ENCODE results near the gene MAB21L2. TPM values are rescaled to one million over a fixed set of nuclear protein-coding genes. Genes with fewer than 3 reads are reported as not detected.

MAB21L2 gene
- total and polyA plus RNA-seq, 7 experiments from 2014 or later: not detected

DNA sequence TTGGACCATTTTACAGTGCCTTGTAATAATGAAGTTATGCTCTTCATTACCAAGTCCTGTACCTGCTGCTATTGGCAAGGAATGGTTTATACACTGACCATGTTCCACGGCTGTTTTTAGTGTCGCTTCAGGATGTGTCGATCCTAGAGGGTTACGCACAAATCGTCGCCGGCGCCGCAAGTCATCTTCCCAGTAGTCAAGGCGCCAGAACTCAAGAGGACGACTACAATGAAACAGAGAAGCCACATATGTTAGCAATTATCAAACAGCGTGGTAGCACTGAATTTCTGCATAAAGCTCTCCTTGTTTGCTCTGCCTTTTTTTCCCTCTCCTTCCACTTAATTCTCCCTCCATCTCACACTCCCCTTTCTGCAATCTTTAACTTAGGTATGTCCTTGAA, 17.0 kb downstream of the MAB21L2 start:
- ChIA-PET POLR2A (no interaction called here), CTCF (no interaction called here)
- peaks cover 0 to 6% (median 0%) of the 10 kb centered on the region in 3 experiments for H3K36me3 ChIP-seq (ENCODE audit: control insufficient read depth in 2 of 3, insufficient read depth in 3 of 3, low read length in 3 of 3)
- DNase-seq (no peak), ATAC-seq (no peak)
- peaks cover 0 to 4% (median 0%) of the 10 kb centered on the region in 7 donors for H3K4me1 Mint-ChIP-seq
- intact Hi-C loops (cut with micrococcal nuclease): no loop called here
- no peak overlapping the region for H3K4me3 Mint-ChIP-seq
- no peaks in the 10 kb centered on the region for H3K27me3 ChIP-seq (ENCODE audit: control insufficient read depth in 2 of 2, insufficient read depth in 2 of 2, low read length in 2 of 2)
- H3K4me3 ChIP-seq (ENCODE audit: low read length): no peak overlapping the region
- H3K4me1 ChIP-seq (ENCODE audit: control insufficient read depth in 2 of 2, insufficient read depth in 2 of 2, low read length in 2 of 2): no peaks in the 10 kb centered on the region
- peaks cover 0 to 1% (median 0%) of the 10 kb centered on the region in 11 donors for H3K9me3 Mint-ChIP-seq
- H3K9me3 ChIP-seq (ENCODE audit: control insufficient read depth in 2 of 3, low read length in 3 of 3): no peaks in the 10 kb centered on the region
- peak overlapping the region in 2 of 9 donors; percentile 46 to 56 for H3K27ac Mint-ChIP-seq
- H3K36me3 Mint-ChIP-seq: peaks cover 4 to 15% (median 13%) of the 10 kb centered on the region in 5 donors
- no peaks in the 10 kb centered on the region for H3K27me3 Mint-ChIP-seq
- H3K27ac ChIP-seq (ENCODE audit: low read depth, low read length): no peak overlapping the region

DNA sequence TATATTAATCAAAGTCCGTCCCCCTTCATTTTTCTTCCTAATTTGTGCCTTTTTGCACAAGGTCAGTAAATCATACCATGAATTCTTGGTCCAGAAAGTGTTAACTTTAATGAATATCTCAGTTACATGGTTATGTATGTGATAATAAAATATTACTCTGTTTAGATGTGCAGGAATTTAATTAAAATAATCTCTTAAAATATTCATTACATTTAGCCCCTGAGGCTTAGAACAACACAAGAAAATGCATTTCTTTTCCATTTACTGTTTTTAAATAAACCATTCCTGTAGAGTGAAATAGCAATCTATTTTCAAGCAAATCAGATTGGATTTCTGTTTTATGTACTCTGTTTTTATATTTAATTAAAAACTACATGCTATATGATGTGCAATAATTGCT, 17.6 kb downstream of the MAB21L2 start:
- H3K4me3 ChIP-seq (ENCODE audit: low read length): no peak overlapping the region
- DNase-seq (no peak), ATAC-seq (no peak)
- H3K4me3 Mint-ChIP-seq: no peak overlapping the region
- ChIA-PET POLR2A (no interaction called here), CTCF (no interaction called here)
- H3K9me3 Mint-ChIP-seq: peaks cover 0 to 1% (median 0%) of the 10 kb centered on the region in 11 donors
- peaks cover 0 to 6% (median 0%) of the 10 kb centered on the region in 3 experiments for H3K36me3 ChIP-seq (ENCODE audit: control insufficient read depth in 2 of 3, insufficient read depth in 3 of 3, low read length in 3 of 3)
- intact Hi-C loops (cut with micrococcal nuclease): no loop called here
- peaks cover 4 to 15% (median 13%) of the 10 kb centered on the region in 5 donors for H3K36me3 Mint-ChIP-seq
- no peak overlapping the region for H3K27ac Mint-ChIP-seq
- H3K27me3 Mint-ChIP-seq: no peaks in the 10 kb centered on the region
- peaks cover 0 to 4% (median 0%) of the 10 kb centered on the region in 7 donors for H3K4me1 Mint-ChIP-seq
- H3K4me1 ChIP-seq (ENCODE audit: control insufficient read depth in 2 of 2, insufficient read depth in 2 of 2, low read length in 2 of 2): no peaks in the 10 kb centered on the region
- no peaks in the 10 kb centered on the region for H3K9me3 ChIP-seq (ENCODE audit: control insufficient read depth in 2 of 3, low read length in 3 of 3)
- H3K27ac ChIP-seq (ENCODE audit: low read depth, low read length): no peak overlapping the region
- H3K27me3 ChIP-seq (ENCODE audit: control insufficient read depth in 2 of 2, insufficient read depth in 2 of 2, low read length in 2 of 2): no peaks in the 10 kb centered on the region

DNA sequence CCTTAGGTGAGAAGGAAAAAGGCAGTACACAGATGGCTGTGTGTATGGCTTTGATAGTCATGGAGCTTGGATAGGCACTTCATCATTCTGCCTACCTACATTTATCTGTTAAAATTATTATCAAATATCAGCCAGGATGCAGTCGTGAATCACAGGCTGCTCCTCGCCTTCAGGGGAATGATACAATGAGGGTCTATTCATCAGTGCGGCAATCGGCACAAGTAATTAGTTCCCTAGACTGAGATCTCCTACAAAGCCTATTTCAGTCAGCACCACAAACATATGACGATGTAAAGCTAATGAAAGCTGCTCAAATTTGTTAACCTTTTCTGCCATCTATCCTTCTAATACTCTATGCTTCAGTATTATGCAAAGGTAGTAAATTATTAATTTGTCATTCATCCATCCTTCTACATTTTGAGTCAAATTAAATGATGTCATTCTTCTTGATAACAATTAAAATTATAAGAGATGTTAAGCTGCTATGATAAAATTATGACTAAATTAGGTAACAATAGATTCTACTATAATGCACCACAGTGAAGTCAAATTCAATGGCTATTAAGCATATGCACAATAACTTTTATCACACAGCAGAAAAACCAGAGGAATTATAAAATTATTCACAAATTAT, 19.0 kb downstream of the MAB21L2 start:
- H3K27me3 Mint-ChIP-seq: no peaks in the 10 kb centered on the region
- CTCF ChIA-PET: no interaction called here
- no peak for DNase-seq
- no peak overlapping the region for H3K27ac Mint-ChIP-seq
- H3K36me3 Mint-ChIP-seq: peaks cover 4 to 19% (median 13%) of the 10 kb centered on the region in 5 donors
- intact Hi-C loops (cut with micrococcal nuclease): no loop called here
- H3K4me3 ChIP-seq (ENCODE audit: low read length): no peak overlapping the region
- H3K27ac ChIP-seq (ENCODE audit: low read depth, low read length): no peak overlapping the region
- H3K9me3 Mint-ChIP-seq: peaks cover 0 to 1% (median 0%) of the 10 kb centered on the region in 11 donors
- peaks cover 0 to 6% (median 0%) of the 10 kb centered on the region in 3 experiments for H3K36me3 ChIP-seq (ENCODE audit: control insufficient read depth in 2 of 3, insufficient read depth in 3 of 3, low read length in 3 of 3)
- POLR2A ChIA-PET: no interaction called here
- ATAC-seq: no peak
- peaks cover 0 to 4% (median 0%) of the 10 kb centered on the region in 7 donors for H3K4me1 Mint-ChIP-seq
- H3K4me1 ChIP-seq (ENCODE audit: control insufficient read depth in 2 of 2, insufficient read depth in 2 of 2, low read length in 2 of 2): no peaks in the 10 kb centered on the region
- no peaks in the 10 kb centered on the region for H3K9me3 ChIP-seq (ENCODE audit: control insufficient read depth in 2 of 3, low read length in 3 of 3)
- no peaks in the 10 kb centered on the region for H3K27me3 ChIP-seq (ENCODE audit: control insufficient read depth in 2 of 2, insufficient read depth in 2 of 2, low read length in 2 of 2)
- H3K4me3 Mint-ChIP-seq: no peak overlapping the region

DNA sequence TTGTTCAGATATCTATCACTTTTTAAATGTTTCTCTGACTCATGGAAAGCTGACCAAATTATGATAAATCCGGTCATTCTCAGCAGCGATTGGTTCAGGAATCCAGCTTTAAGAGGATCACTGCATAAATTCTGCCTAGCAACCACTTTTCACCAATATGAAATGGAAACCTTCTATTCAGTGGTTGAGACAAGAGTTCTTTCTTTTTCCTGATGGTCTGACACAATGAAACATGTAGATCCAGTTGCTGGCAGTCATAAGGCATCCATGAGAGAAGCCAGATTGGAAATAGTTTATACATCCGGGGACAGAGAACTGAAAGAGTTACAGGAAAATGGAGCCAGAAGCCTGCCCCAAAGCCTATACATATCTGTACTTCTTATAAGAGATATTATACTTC, 27.2 kb downstream of the MAB21L2 start:
- no peak overlapping the region for H3K4me3 Mint-ChIP-seq
- CTCF ChIA-PET: no interaction called here
- intact Hi-C loops (cut with micrococcal nuclease): no loop called here

DNA sequence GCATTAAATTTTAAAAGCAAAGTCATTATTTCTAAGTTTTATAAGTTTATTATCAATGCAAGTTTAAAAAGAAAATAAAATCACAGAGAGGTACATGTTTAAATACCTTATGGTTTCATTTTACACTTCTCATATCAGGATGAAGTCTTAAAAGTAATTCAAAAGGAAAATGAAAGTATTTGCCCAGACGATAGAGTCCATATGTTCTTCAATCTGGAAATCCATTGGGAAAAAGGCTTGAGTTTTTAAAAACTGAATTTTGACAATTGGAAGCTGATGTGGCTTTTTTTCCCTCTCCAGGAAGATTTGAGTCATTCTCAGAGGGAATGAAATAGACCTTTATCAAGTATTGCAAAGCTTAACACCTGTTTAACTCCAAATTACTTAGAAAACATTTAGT, 37.1 kb downstream of the MAB21L2 start:
- Mint-ChIP-seq H3K27ac (no peak overlapping the region), H3K9me3 (peaks cover 0 to 5% (median 0%) of the 10 kb centered on the region in 11 donors), H3K36me3 (peaks cover 0 to 31% (median 26%) of the 10 kb centered on the region in 5 donors), H3K4me3 (no peak overlapping the region), H3K4me1 (peaks cover 0 to 4% (median 3%) of the 10 kb centered on the region in 7 donors), H3K27me3 (no peaks in the 10 kb centered on the region)
- Histone ChIP-seq H3K9me3 (ENCODE audit: control insufficient read depth in 2 of 3, low read length in 3 of 3) (no peaks in the 10 kb centered on the region), H3K4me3 (ENCODE audit: low read length) (no peak overlapping the region), H3K27ac (ENCODE audit: low read depth, low read length) (no peak overlapping the region), H3K27me3 (ENCODE audit: control insufficient read depth in 2 of 2, insufficient read depth in 2 of 2, low read length in 2 of 2) (no peaks in the 10 kb centered on the region), H3K36me3 (ENCODE audit: control insufficient read depth in 2 of 3, insufficient read depth in 3 of 3, low read length in 3 of 3) (no peaks in the 10 kb centered on the region), H3K4me1 (ENCODE audit: control insufficient read depth in 2 of 2, insufficient read depth in 2 of 2, low read length in 2 of 2) (no peaks in the 10 kb centered on the region)
- ChIA-PET POLR2A (no interaction called here), CTCF (no interaction called here)
- ATAC-seq (no peak), DNase-seq (no peak)
- intact Hi-C loops (cut with micrococcal nuclease): no loop called here

More for the DNA sequence above, 27.2 kb downstream of the MAB21L2 start:
- H3K27me3 ChIP-seq (ENCODE audit: control insufficient read depth in 2 of 2, insufficient read depth in 2 of 2, low read length in 2 of 2): no peaks in the 10 kb centered on the region
- DNase-seq (no peak), ATAC-seq (no peak)
- peak overlapping the region in 1 of 9 donors; percentile 16 for H3K27ac Mint-ChIP-seq
- POLR2A ChIA-PET: no interaction called here
- H3K27me3 Mint-ChIP-seq: no peaks in the 10 kb centered on the region
- peaks cover 0 to 41% (median 14%) of the 10 kb centered on the region in 5 donors for H3K36me3 Mint-ChIP-seq
- H3K9me3 ChIP-seq (ENCODE audit: control insufficient read depth in 2 of 3, low read length in 3 of 3): no peaks in the 10 kb centered on the region
- no peak overlapping the region for H3K27ac ChIP-seq (ENCODE audit: low read depth, low read length)
- H3K36me3 ChIP-seq (ENCODE audit: control insufficient read depth in 2 of 3, insufficient read depth in 3 of 3, low read length in 3 of 3): no peaks in the 10 kb centered on the region
- peaks cover 0 to 7% (median 0%) of the 10 kb centered on the region in 11 donors for H3K9me3 Mint-ChIP-seq
- H3K4me1 Mint-ChIP-seq: peaks cover 0 to 6% (median 0%) of the 10 kb centered on the region in 7 donors
- no peaks in the 10 kb centered on the region for H3K4me1 ChIP-seq (ENCODE audit: control insufficient read depth in 2 of 2, insufficient read depth in 2 of 2, low read length in 2 of 2)
- no peak overlapping the region for H3K4me3 ChIP-seq (ENCODE audit: low read length)

DNA sequence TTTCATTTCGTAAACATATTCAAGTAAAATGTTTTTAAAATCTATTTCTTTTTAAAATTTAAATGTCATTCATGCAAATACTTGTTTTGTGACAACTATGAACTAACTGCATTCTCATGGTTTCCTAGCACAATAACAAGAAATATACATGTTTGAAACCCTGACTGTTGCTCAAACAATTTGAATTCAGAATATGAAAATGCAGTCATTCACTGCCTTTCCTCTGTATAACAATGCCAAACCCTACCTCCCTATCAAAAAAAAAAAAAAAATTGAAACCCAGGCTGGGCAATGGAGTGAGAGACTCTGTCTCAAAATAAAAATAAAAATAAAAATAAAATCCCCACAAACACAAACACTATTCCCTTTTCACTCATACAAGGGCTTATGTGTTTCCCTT, 42.1 kb downstream of the MAB21L2 start:
- Mint-ChIP-seq H3K36me3 (peaks cover 0 to 30% (median 28%) of the 10 kb centered on the region in 5 donors), H3K9me3 (peaks cover 0 to 5% (median 0%) of the 10 kb centered on the region in 11 donors), H3K4me1 (peaks cover 0 to 4% (median 3%) of the 10 kb centered on the region in 7 donors), H3K27me3 (no peaks in the 10 kb centered on the region), H3K27ac (no peak overlapping the region), H3K4me3 (no peak overlapping the region)
- Histone ChIP-seq H3K36me3 (ENCODE audit: control insufficient read depth in 2 of 3, insufficient read depth in 3 of 3, low read length in 3 of 3) (no peaks in the 10 kb centered on the region), H3K9me3 (ENCODE audit: control insufficient read depth in 2 of 3, low read length in 3 of 3) (no peaks in the 10 kb centered on the region), H3K4me3 (ENCODE audit: low read length) (no peak overlapping the region), H3K27ac (ENCODE audit: low read depth, low read length) (no peak overlapping the region), H3K4me1 (ENCODE audit: control insufficient read depth in 2 of 2, insufficient read depth in 2 of 2, low read length in 2 of 2) (no peaks in the 10 kb centered on the region), H3K27me3 (ENCODE audit: control insufficient read depth in 2 of 2, insufficient read depth in 2 of 2, low read length in 2 of 2) (no peaks in the 10 kb centered on the region)
- intact Hi-C loops (cut with micrococcal nuclease): no loop called here
- ChIA-PET CTCF (no interaction called here), POLR2A (no interaction called here)
- ATAC-seq: no peak
- DNase-seq: no peak

DNA sequence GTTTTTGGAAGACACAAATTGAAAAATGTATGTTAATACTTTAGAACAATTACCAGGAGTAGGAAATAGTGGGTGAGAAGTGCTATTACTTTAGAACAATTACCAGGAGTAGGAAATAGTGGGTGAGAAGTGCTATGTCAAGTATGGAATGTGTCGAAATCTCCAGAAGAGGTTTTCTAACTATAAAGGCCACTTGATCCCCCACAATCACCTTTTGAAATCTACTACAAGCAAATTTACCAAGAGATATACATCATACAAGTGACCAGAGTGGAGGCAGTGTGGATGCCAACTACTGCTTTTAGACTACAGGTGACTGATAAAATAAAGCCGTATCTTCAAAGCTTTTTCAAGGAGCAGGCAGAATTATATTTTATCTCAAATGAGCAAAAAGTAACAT, 43.1 kb downstream of the MAB21L2 start:
- H3K27me3 Mint-ChIP-seq: no peaks in the 10 kb centered on the region
- peaks cover 0 to 5% (median 0%) of the 10 kb centered on the region in 11 donors for H3K9me3 Mint-ChIP-seq
- Histone ChIP-seq H3K9me3 (ENCODE audit: control insufficient read depth in 2 of 3, low read length in 3 of 3) (no peaks in the 10 kb centered on the region), H3K4me3 (ENCODE audit: low read length) (no peak overlapping the region), H3K4me1 (ENCODE audit: control insufficient read depth in 2 of 2, insufficient read depth in 2 of 2, low read length in 2 of 2) (no peaks in the 10 kb centered on the region), H3K36me3 (ENCODE audit: control insufficient read depth in 2 of 3, insufficient read depth in 3 of 3, low read length in 3 of 3) (no peaks in the 10 kb centered on the region), H3K27me3 (ENCODE audit: control insufficient read depth in 2 of 2, insufficient read depth in 2 of 2, low read length in 2 of 2) (no peaks in the 10 kb centered on the region), H3K27ac (ENCODE audit: low read depth, low read length) (no peak overlapping the region)
- POLR2A ChIA-PET: no interaction called here
- no peak for DNase-seq
- CTCF ChIA-PET: no interaction called here
- H3K27ac Mint-ChIP-seq: no peak overlapping the region
- H3K4me1 Mint-ChIP-seq: peaks cover 0 to 7% (median 0%) of the 10 kb centered on the region in 7 donors
- intact Hi-C loops (cut with micrococcal nuclease): no loop called here
- H3K36me3 Mint-ChIP-seq: peaks cover 2 to 33% (median 31%) of the 10 kb centered on the region in 5 donors
- no peak for ATAC-seq
- H3K4me3 Mint-ChIP-seq: no peak overlapping the region
